ENCODE results near the gene GIMAP7.

- no peak for TF ChIP-seq TCF7L2 (IDR thresholded peaks at IDR 0.05; ENCODE audit: borderline replicate concordance, extremely low read depth, insufficient read depth, insufficient read length)
- no peak for TF ChIP-seq CTCF (IDR thresholded peaks at IDR 0.05 in 2 of 3, conservative IDR thresholded peaks at IDR 0.05 in 1 of 3; ENCODE audit: borderline replicate concordance in 1 of 3, insufficient read depth in 1 of 3, low read depth in 2 of 3, low read length in 2 of 3)
- TF ChIP-seq EGR1 (IDR thresholded peaks at IDR 0.05; ENCODE audit: low read depth), result no peak
- TF ChIP-seq SRF (IDR thresholded peaks at IDR 0.05; ENCODE audit: low read depth), result no peak
- TF ChIP-seq JUND (IDR thresholded peaks at IDR 0.05), result no peak
- TF ChIP-seq YY1 (IDR thresholded peaks at IDR 0.05; ENCODE audit: extremely low read depth, insufficient replicate concordance, low read depth, low read length), result no peak
- TF ChIP-seq EZH2phosphoT487 (IDR thresholded peaks at IDR 0.05; ENCODE audit: borderline replicate concordance), result no peak
- no peak for TF ChIP-seq EZH2 (IDR thresholded peaks at IDR 0.05)
Observed at GRCh38 chr7:150531704-150532103, 17.0 kb downstream of the GIMAP7 start.
